Urothelium cell line (cell line): ENCODE data around the gene ADAMTS17.
A peak's percentile ranks its signal among the peaks of the same experiment; 100 is the strongest.
"Not testable (repeated sequence)": the region's sequence is repeated elsewhere in the genome, so short reads cannot be mapped to it uniquely, and the experiment has no call there.

Experiments
- DNase-seq: peaks from one replicate; pipeline ENCODE4 v3.0.0; 2011; ENCODE audit warnings: low spot score, mixed read lengths
- FAIRE-seq: peaks from 2 replicates; lab custom pipeline; 2011; peaks lifted over from hg19 to GRCh38; lab: Jason Lieb, UNC

Gene ADAMTS17

GRCh38 chr15:100097342-100098127, 244.2 kb downstream of the ADAMTS17 start:
- DNase-seq = no peak

DNA sequence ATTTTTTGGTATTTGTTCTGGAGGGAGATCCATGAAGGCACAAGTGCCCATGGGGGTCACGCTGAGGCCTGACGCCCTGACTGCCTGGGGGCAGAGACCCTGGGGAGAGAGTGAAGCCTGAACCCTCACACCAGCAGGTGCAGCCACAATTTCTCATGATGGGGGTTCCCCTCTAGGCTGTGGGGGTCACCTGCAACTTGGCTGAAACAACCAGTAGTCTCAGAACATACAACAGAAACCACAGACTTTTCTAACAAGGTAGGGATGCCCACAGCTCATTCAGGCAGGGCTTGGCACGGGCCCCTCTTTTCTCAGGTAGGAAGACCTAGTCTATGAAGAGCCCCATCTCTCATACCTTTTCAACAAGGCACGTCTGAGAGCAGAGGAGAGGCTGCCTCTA, 245.1 kb downstream of the ADAMTS17 start:
- no peak for FAIRE-seq
- no peak for DNase-seq

More at GRCh38 chr15:100097342-100098127, 244.2 kb downstream of the ADAMTS17 start:
- FAIRE-seq = no peak

DNA sequence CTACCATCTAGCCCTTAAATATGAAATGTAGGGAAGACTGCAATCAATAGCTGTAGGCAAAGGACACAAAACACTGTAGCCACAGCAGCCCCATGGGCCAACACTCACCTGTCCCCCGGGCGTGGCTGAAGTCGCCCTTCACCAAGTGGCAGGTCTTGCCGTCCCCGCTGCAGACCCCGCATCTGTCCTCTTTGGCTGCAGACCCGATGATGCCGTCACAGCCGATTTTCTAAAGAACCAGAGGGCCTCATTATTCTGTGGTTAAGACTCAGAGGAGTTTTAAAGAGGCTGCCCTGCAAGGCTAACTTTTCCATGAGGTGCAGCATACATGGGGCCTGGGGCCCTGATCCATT, 245.6 kb downstream of the ADAMTS17 start:
- no peak for FAIRE-seq

DNA sequence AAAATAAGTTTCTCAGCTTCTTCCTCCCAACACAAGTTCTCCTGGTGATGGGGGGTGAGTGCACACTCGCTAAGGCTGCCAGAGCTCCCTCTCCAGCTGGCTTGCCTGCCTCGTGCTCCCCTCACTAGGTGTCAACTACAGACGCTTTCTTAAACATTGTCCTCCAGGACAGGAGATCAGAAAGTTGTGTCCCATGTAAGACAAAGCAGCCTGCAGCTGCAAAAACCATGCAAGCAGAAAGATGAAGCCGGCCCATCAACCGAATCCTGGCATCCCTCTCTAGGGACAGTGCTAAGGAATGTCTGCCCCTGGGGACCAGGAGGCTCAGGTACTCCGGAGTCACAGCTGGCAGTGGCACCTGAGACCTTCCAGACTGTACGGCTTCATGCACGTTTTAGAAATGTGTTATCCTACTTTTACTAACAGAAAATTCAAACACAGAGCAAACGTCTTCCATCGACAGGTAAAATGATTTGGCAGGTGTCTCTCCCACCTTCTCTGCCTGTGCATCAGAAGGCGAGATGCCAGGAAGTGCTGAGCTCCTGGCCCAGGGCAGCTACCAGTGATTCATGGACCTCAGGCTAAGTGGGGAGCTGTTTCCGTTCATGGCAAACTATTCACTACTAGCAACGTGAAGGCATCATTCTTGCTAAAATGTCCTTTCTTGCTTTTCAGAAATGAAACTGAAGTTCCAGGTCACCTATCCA, 246.1 kb downstream of the ADAMTS17 start:
- FAIRE-seq = no peak
- no peak for DNase-seq

More for the DNA sequence above, 245.6 kb downstream of the ADAMTS17 start:
- no peak for DNase-seq

GRCh38 chr15:100094127-100094510, 247.7 kb downstream of the ADAMTS17 start:
- no peak for FAIRE-seq
- no peak for DNase-seq

DNA sequence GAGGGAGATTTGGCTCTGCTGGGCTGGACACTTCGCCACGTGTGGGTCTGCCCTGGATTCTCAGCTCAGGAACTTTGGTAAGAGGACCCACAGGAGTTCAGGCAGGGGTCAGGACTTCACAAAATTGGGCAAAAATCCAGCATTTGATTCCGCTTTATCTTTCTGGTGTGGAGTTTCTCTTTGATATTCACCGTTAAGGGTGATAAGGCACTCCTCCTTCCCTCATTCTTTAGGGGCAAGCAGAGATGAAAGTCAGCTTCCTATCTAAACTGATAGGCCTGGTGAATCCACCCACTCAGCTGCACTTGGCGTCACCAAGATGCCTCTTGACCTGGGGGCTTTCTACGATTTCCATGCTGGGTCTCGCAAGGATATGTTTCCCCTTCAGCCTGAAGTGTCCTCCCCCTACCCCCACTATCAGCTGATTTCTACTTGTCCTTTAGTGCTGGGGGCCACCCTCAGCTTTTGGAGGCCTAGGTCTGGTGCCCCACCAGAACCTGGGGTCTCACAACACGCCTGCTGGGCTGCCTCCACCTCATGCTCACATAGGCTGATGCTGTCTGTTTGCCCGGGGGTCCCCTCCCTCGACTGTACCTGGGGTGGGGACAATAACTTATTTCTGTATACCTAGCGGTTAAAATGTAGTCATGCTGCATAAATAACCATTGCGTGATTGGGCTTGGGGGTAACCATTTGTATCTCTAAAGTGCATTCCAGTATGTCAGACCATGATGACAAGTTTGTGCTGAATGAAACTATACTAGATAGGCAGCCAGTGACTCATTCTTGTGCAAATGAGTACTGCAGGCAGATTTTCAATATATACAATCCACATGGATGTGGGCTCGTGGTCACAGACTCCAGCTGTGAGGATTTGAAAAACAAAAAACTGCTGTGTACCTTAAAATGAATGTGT, 248.3 kb downstream of the ADAMTS17 start:
- FAIRE-seq (no peak), DNase-seq (no peak)

- FAIRE-seq = no peak
Observed at GRCh38 chr15:100092034-100092433, 249.7 kb downstream of the ADAMTS17 start.

DNA sequence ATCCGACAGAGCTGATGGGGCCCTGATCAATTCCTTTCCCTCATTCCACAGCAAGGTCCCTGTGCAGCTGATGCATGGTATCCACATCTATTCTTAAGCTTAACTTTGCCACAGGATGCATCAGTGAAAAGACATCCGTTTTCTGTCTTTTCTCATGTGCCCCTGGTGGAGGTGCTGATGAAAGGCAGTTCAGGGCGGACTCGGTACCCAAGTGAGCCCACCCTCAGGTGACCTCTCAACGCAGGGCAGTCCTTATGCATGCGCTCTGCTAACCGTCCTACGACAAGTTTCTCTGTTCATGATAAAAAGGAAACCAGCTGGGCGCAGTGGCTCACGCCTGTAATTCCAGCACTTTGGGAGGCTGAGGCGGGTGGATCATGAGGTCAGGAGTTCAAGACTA, 251.4 kb downstream of the ADAMTS17 start:
- DNase-seq (no peak), FAIRE-seq (no peak)

More at GRCh38 chr15:100092034-100092433, 249.7 kb downstream of the ADAMTS17 start:
- no peak for DNase-seq

- FAIRE-seq, DNase-seq: not testable (repeated sequence)
Observed at GRCh38 chr15:100084042-100084821, 257.5 kb downstream of the ADAMTS17 start.

DNA sequence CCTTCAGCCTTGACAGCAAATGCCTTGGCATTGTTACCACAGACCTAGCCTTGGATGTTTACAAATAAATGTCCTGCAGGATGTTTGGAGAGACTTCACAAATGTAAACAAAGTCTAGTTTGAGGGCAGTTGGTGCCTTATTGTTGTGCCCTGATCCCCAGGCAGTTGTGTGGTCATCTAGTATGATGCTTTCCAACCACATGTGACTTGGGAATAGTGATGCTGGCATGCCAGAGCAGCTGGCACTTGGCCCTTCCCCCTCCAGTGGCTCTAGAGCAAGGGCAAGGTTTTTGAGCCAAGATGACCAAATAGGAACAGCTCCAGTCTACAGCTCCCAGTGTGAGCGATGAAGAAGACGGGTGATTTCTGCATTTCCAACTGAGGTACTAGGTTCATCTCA, 258.2 kb downstream of the ADAMTS17 start:
- FAIRE-seq = no peak
- DNase-seq = no peak

DNA sequence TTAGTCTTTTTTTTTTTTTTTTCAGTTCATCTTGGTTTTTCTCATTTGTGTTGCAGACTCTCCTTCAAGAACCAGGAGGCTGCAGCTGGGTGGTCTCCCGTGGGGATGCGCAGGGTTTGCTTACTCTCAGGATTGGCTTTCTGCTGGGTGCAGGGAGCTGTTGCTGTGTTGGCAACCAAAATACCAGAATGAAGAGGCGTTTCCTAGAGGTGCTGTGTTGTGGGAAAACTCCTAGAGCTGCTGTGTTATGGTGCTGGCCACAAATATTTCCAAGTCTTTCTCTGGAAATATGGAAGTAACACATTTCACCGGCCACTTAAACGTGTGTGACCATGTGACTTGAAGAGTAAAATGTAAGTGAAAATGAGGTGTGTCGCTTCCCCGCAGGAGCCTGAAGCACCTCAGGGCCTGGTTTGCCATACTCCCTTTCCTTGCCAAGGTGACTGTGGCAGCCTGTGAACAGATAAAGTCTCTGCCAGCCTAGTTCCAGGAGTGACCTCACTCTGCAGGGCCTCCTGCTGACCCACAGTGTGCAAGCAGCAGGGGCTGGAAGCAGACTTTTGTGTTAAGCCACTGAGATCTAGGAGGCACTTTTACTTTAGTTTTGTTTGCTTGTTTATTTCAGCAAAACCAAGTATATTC, 258.9 kb downstream of the ADAMTS17 start:
- DNase-seq = no peak

DNA sequence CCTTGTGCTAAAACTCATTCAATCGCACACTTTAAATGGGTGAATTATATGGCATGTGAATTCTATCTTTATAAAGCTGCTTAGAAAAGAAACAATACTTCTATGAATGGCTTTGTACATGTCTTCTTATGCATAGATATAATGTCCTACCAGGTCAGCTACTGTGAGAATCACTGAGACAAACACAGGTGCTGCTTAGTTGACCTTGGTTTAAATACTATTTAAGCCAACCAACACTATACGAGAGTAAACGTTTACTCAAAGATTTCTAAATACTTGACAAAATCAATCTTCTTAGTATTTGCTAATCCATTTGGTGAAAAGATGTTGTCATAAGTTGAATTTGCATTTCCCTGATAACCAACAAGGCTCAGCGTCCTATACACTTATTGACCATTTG, 260.3 kb downstream of the ADAMTS17 start:
- DNase-seq (no peak), FAIRE-seq (no peak)

More for the DNA sequence above, 258.9 kb downstream of the ADAMTS17 start:
- no peak for FAIRE-seq

GRCh38 chr15:100078511-100079220, 263.1 kb downstream of the ADAMTS17 start:
- no peak for DNase-seq
- FAIRE-seq = no peak

DNA sequence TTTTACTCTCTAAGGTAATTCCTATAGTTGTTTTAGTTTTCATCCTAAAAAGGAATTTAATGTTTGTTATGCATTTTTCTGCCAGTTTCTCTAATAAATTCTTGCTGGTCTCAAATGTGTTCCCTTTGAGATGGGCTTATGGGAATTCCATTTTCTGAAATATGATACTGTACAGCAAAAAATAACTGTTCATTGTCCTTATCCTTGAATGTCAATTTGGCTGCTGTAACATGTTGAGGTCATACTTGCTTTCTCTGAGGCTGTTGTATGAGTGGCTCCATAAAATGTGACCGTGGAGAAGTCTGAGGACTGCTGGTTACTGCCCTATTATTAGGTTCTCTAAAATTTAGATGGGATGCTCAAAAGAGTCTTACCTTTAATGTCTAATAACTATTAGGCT, 266.5 kb downstream of the ADAMTS17 start:
- DNase-seq (no peak), FAIRE-seq (no peak)

- no peak for DNase-seq
- no peak for FAIRE-seq
Observed at GRCh38 chr15:100073982-100074381, 267.8 kb downstream of the ADAMTS17 start.

GRCh38 chr15:100066521-100067280, 275.1 kb downstream of the ADAMTS17 start:
- not testable (repeated sequence) for DNase-seq, FAIRE-seq

GRCh38 chr15:100061944-100062343, 279.8 kb downstream of the ADAMTS17 start:
- DNase-seq (no peak), FAIRE-seq (no peak)

DNA sequence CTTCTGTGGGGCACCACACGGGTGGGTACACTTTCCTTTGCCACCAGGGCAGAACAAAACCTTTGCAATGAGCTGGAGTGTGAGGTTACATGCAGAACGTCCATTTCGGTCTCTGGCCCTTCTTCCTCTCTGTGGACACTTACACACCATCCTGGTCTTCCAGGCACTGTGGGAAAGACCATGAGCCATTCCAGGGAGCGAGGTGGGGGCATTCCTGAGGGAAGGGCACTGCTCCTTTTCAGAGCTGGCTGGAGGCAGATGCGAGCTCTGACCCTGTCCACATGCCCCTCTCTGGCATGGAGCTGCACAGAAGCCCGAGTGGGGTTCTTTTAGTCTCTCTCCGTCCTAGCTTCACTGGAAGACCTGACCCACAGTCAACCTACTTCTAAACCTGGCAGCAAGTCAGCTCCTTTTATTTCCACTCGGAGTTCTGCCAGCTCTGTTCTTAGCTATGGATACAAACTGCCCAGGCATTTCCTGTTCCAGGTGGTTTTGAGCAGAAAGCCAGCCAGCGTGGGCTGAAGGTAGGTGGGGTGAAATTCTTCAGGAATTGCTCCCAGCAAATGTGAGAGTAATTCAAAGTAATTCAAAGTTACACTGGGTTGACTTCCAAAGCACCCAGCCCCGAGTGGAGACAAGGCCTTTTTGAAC, 281.4 kb downstream of the ADAMTS17 start:
- FAIRE-seq = no peak
- DNase-seq = peak; percentile 80
